HG03097 (cell line): ENCODE measurements around the gene TGFBR1.
A peak's percentile ranks its signal among the peaks of the same experiment; 100 is the strongest.

Experiments used
- ATAC-seq: cut with Tn5 transposase; IDR thresholded peaks from one replicate; pipeline ENCODE4 v1.9.1; 2021; ENCODE audit not compliant: unreplicated experiment, low FRiP score

TGFBR1 gene

DNA sequence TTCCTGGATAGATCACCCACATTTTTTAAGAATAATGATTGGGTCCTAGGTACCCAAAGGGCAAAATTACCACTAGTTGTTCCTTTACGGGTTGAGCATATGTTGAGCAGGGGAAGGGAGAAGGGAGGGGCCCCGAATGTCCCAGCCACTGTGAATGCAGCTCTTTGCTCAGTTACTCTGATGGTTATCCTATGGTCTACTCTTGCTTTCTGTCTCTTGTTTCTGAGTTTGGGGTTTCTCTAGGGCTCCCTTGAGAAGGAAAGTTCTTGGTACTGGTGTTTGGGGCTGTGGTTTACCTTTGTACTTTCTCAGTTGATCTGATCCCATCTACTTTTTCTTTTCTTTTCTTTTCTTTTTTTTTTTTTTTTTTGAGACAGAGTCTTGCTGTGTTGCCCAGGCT lies 61.2 kb downstream of the TGFBR1 start:
- ATAC-seq: no peak

DNA sequence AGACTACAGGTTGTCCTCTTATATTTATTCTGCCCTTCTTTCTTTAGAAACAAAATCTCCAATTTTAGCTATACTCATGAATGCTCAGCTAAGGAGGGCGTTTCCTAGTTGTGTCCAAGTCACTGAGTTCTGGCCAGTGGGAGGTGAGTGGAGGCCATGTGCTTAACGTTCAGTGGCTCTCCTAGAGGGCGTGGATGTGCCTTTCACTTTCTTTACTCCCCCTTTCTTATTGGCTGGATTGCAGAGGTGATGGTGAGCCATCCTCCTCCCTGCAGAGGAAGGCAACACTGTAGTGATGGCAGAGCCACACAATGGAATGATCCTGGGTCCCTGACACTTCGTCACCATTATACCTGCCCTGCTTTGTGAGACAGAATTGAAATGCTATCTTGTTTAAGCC lies 62.2 kb downstream of the TGFBR1 start:
- no peak for ATAC-seq

DNA sequence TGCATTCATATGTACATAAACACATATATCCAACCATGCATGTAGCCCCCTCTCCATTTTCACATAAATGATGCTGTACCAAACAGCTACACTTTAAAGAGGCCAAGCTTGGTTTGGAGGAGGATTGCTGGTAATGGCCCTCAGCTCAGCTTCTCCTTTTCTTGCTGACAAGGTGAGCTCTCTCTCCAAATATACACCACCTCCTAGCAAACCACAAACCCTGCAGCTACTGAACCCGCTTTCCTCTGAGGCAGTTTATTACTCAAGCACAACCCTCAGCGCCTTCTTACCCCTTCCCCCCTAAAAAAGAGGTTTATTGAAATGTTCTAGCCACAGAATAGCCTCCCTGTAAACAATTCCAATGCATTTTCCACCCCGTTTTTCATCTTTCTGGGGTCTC lies 62.8 kb downstream of the TGFBR1 start:
- no peak for ATAC-seq

DNA sequence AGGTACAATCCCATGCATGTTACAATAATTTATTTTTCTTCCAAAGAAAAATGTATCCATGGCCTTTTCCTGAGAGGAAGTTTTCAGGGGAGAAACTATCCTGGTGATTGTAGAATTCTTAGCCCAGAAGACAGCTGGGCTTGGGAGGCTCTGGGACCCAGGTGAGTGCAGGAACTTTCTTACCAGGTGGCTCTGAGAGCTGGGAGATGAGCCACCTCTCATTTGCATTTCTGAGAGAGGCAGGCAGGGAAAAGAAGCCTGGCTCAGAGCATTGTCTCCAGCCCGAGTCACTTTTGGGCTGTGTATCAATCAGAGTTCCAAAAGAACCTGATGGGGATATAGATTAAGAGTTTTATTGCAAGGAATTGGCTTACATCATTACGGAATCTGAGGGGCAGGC lies 64.2 kb downstream of the TGFBR1 start:
- ATAC-seq: no peak

DNA sequence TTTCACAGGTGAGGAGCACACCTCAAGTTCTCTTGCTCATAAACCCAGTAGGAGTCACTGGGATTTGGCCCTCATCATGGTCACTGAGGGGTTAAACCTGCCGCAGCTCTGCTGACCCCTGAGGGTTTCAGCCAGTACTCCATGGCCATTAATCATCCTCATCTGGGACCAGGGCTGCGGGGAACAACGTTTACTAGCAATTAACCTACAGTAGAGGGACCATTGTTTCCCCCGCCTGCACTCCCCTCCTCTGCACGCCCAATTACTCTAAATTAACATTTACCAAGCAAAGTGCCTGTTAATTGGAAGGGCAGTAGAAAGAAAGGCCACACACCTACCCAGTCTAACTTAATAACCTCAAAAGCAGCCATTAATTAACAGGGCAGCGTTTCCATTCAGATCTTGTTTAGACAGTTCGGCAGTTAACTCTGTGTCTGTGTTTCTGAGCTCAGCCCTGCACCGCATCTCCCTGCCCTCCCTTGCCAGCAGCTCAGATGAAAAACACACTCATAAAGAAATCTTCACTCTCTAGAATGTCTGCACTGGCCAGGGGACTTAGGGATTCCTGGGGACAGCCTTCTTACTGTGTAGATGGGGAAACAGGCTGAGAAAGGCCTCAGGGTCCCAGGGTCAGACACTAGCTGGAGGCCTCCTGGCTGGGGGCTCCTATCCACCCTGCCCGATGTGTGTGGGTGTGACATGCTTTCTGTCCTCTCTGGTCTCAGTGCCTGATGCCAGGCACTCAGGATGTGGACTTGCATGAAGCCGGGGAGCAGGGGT lies 65.3 kb downstream of the TGFBR1 start:
- no peak for ATAC-seq

DNA sequence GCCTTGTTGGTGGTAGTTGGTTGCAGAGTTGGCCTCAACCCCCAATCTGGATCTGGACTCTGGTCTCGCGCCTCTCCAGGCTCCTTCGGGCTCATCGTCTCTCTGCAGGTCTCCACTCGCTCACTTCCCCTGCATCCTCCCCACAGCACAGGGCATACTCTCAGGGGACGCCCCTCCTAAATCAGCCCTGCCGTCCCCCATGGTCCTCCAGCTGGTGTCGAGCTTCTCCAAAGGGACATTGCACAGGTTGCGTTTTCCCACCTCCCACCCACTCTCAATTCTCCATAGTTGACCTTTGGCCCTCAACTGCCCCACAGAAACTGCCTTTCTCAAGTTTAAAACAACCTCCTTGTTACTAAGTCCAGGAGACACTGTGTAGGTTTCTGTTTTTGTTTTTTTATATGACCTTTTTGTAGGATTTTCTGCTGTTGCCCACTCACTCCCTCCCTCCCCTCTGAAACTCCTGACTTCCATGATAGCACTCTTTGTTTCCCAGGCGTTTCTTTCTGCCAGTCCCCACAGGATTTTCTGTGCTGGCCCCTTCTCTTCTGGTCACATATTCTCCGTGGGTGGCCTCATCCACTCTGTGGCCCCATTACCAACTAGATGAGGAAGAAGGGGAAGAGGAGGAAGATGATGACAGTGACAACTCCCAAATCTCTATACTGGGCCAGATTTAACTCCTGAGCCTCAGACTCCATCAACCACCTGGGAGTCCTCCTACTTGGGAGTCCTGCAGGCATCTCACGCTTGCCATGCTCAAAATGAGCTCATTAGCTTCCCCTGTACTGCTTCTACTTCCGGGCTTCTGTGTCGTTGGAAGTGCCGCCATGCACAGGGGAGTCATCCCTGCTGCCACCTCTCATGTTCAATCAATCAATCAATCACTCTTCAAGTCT lies 66.6 kb downstream of the TGFBR1 start:
- ATAC-seq: no peak

DNA sequence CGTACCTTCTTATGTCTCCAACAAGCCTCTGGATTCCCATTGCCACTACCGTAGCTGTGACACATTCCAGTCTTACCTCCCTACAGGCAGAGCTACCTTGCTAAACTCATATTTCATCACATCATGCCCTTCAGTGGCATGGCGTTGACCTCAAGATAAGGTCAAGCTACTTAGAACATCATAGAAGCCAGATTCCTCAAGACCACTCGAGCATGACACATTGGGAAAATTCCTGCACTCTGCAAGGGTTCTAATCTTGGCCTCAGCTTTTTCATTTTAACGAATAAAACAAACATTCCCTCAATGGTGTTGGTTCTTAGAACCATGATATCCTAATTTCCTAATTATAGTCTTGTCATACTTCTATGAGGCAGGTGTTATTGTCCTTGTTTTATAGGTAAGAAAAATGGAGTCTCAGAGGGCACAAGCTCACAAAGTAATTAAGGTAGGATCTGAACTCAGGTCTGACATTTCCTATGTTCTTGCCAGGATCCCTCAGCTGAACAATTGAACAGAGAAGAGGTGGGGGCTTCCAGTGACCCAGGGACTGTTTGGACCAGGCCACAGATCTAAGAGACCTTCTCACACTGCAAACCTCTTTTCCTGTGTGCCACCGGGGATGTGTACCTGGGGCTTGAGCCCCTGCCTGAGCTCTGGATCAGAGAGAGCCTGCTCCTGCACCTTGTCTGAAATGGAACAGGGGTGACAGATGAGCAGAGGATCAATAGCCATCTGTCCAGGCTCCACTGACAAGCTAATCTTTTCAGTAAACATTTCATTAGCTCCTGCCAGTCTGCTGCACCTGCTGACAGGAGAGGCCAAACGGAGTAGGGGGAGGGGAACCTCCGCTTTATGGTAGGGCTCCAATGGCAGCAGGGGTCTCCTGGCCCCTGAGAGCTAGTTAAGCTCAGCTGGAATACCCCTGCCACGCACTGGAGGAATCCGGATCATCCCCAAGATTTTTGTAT lies 67.5 kb downstream of the TGFBR1 start:
- no peak for ATAC-seq

DNA sequence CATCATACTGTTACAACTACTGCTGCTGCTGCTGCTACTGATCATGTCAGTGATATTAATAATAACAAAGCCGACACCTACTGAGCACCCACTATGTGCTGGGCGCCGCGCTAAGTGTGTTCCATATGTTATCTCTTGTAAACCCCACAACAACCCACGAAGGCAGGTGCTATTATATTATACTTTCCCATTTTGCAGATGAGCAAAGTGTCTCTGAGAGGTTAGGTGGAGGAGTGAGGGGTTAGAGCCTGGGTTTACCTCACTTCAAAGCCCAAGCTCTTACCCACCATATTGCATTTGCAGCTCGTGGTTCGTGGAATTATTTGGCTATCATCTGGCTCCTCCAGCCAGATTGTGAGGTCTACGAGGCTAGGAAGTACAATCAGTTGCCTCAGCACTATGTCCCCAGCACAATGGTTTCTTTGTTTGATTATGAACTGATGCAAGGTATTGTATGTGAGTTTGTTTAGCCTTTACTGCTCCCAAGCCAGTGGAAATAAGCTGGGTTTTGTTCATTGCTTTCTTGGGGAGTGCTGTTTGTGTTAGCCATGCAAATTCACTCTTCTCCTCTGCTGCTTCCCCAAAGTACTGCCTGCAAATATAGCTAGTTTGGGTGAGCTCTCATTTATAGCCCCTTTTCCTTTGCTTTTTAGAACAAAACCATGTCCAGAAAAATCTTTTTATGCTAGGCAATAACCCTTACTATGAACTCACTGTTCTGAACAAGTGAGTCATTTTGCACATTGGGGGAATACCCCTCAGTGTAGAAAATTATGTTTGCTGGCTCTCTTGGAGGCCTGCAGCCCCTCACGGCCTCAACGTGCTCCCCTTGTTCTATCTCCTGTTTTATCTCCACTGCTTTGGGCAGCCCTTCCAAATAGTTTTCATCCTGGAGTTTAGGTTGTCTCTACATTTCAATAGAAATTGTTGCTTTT lies 68.9 kb downstream of the TGFBR1 start:
- no peak for ATAC-seq

DNA sequence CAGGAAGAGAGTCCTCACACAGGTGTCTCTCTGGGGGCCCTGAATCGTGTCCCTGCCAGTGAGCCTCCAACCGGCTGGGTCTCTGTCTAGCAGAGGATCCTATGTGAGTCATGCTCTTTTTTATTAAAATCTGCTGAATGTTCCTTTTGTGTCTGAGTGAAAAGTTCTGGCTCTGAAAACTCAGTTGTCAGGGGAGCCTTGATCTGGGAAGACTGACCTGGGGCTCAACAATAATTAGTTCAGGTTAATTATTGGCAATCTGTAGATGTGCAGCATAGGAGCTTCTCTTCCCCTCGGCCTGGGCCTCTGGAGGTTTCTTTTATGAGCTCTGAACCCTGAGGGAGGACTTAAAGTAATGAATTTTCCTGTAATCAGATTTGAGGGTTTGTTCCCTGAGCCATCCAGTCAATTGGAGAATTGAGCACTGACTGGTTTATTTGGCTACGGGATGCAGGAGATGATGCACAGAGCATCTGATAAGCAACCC lies 71.7 kb downstream of the TGFBR1 start:
- no peak for ATAC-seq

DNA sequence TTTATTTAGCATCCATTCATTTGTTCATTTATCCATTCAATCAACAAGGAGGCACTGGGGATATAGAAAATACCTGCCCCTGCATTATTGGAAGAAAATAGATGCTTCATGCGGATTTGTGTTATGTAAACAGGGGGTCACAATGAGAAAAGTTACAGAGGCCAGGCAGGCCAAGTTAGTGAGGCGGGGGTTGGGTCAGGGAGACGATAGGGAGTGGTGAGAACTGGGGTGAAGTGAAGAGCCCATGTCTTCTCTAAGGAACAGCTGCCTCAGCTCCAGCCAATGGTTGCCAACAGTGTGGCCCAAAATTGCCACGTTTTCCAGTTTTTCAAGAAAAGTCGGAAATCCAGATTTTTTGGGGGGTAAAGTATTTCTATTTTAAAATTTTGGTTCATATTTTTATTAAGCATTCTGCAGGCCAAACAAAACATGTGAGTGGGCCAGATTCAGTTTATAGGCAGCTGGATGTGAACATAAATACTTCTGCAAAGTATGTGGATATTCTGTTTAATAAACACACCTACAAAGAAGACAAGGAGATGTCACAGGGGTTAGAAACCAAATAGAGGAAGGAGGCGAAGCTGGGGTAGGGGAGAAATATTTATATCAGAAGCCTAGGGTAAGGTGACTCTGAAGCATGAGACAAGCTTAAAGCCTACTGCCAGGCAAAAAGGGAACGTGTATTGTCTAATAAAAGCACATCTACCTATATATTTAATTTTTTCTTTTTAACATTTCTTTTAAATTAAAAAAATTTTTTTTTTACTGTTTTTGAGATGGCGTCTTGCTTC lies 72.9 kb downstream of the TGFBR1 start:
- no peak for ATAC-seq

DNA sequence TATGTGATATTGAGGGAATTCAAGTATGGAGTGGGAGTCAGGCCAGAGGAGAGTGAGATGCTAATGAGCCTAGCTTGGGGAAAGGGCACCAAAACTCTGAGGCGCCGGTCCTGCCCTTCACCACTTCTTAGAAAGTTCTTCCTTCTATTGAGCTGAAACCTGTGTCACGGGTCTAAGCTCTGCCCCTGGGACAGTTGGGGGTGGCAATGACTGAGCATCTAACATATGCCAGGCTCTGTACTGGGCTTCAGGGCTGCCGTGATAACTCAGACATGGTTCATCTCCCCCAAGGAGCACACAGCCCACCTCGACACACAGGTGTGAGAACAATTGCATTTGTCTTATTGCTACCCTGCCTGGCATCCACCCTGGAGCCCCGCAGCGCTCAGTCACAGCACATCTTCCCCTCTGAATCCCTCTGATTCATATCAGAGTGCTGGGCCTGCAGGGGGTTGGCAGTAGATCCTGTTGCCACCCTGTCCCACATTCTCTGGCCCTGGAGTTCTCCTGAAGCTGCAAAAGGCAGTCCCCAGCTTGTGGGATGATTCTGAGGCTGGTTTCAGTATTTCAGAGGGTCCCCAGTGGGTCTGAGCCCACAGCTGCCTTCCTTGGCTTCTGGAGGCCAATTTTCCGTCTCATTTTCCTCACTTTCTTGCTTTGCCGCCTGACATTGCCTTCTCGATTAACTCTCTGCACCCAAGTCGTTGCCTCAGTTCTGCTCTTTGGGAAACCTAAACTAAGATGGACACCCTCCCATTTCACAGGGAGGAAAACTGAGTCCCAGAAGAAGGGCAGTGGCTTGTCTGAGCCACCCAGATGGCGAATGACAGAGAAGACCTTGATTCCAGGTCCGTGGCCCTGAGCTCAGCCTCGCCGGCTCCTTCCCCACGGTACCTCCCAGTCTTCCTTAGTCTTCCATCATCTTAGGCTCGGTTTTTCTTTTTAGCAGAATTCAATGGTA lies 74.3 kb downstream of the TGFBR1 start:
- no peak for ATAC-seq

DNA sequence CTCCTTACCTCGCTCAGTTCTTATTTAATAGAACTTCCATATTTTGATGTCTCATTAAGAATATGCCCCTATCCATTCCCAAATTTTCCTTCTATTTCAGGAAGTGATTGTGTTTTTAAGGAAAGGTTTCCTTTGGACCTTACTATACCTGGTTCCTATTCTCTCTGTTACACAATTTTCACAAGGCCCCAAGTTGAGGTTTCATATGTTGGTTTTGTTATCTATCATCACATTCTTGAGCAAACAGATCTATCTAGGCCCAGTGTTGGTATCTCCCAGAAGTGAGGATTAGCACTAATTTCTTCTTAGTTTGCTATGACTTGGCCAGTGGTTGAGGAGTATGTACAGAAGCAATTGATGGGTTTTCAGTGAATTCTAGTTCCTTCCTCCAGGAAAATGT lies 75.3 kb downstream of the TGFBR1 start:
- ATAC-seq: no peak

DNA sequence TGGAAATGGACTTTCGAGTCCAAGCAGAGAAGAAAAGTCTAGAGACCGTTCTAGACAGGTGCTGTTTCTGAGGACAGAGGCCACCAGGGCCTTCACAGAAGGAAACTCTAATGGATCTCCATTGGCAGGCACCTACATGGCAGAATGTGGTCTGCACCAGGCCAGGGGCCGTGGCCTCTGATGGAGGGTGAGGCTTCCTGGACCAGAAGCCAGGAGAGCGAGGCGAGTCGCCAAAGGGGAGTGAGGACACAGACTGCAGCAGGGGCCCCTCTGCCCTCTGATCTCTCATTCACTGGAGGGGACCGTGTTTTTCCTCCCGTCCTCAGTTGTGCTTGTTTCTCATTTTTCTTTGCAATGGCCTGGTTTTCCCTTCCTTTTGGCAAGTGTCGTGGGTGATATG lies 75.7 kb downstream of the TGFBR1 start:
- ATAC-seq: no peak

DNA sequence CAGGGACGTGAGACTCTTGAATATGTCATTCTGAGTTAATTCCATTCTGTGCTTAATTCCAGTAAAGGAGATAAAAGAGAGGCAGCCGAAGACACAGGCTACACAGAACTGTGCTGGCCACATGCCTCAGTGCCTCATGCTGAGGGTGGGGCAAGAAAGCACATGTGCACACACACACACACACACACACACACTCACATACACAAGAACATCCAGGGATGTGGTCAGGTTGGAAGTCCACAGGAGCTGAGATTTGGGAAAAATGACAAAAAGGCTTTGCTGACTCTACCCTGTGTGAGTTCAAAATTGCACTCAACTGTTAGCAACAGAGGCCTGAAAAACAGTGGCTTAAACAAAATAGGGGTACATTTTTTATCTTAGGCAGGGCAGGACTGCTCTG lies 76.3 kb downstream of the TGFBR1 start:
- no peak for ATAC-seq

DNA sequence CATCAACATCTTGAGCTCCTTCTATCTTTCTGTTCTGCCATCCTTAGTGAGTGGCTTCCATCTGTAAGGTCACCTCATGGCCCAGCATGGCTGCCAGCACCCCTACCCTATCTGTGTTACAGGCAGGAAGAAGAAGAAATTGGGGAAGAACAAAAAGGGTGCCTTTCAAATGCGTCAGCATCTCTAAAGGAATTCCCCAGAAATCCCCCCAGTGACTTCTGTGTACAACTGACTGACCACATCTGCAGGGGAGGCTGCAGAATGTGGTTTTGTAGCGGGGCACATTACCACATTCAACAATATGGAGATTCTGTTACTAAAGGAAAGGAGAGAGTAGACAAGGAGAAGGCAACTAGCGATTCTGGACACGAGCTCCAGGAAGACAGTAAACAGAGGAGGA lies 76.7 kb downstream of the TGFBR1 start:
- ATAC-seq: peak; percentile 39

DNA sequence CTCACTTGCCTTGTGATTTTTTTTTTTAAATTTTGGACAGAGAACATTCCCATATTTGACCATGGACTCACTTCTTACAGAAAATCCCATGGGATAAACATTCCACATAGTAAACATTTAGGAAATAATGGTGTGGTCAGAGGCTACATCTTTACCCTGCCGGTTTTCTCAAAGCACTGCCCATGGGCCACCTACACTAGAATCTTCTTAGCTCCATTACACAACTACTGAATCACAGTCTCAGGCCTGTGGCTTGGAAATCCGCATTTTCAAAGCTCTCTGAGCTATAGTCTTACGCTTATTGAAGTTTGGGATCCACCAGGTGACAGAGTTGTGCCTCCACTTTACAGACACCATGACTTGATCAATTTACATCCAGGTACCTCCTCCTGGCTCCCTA lies 77.4 kb downstream of the TGFBR1 start:
- ATAC-seq: no peak

DNA sequence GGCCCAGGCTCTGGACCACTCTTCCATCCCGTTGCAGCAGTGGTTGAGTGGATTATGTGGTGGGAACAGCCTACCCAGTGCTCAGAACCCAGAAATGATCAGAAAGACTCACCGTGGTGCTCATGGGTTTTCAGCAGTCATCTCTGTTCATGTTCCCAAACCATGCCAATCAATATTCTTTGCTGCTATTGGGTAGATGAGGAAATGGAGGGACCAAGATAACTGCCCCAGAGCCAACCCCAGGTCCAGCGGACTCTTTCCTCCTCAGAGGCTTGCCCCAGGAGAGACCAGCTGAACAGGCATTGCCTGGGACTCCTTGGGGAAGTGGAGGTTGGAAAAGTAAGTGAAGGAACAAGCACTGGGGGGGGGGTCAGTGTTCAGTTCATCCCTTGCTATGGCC lies 78.7 kb downstream of the TGFBR1 start:
- no peak for ATAC-seq

DNA sequence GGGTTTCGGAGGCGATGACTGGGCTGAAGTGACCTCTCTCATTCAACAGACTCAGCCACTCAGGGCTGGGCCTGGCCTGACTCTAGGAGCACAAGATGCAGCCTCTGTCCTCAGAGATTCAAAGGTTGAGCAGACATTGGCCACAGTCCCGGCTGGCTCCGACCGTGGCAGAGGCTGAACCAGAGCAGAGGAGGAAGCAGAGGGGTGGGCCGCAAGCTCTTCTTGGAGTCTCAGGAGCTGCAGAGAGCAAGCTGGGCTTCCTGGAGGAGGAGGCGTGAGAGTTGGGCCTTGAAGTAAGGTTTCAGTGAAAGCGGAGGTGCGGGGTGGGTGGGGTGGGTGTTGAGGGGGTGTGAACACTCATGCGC lies 79.2 kb downstream of the TGFBR1 start:
- no peak for ATAC-seq
